CD4-positive, alpha-beta T cell treated with Interleukin-4 for 4 hours (primary cell): ENCODE data around the gene SLC6A18.
"Not testable (repeated sequence)": the region's sequence is repeated elsewhere in the genome, so short reads cannot be mapped to it uniquely, and the experiment has no call there.

Experiments
- DNase-seq: peaks from one replicate; pipeline ENCODE4 v3.0.0-alpha.2; 2020

SLC6A18 gene

GRCh38 chr5:1216918-1217295, 8.3 kb upstream of the SLC6A18 start:
- DNase-seq = no peak

GRCh38 chr5:1217596-1218206, 7.5 kb upstream of the SLC6A18 start:
- DNase-seq = no peak

GRCh38 chr5:1218351-1219080, 6.7 kb upstream of the SLC6A18 start:
- DNase-seq = no peak

GRCh38 chr5:1219098-1219767, 5.9 kb upstream of the SLC6A18 start:
- no peak for DNase-seq

- DNase-seq = no peak
Measured at GRCh38 chr5:1219768-1220100, 5.4 kb upstream of the SLC6A18 start.

- DNase-seq = no peak
Measured at GRCh38 chr5:1220351-1220750, 4.8 kb upstream of the SLC6A18 start.

GRCh38 chr5:1220831-1221230, 4.3 kb upstream of the SLC6A18 start:
- DNase-seq = no peak

GRCh38 chr5:1221721-1222120, 3.5 kb upstream of the SLC6A18 start:
- DNase-seq = no peak

- DNase-seq = no peak
Measured at GRCh38 chr5:1222147-1222546, 3.0 kb upstream of the SLC6A18 start.

GRCh38 chr5:1222621-1223277, 2.4 kb upstream of the SLC6A18 start:
- DNase-seq = no peak

- DNase-seq = no peak
Measured at GRCh38 chr5:1223278-1223670, 1.9 kb upstream of the SLC6A18 start.

GRCh38 chr5:1224631-1225030, 550 bp upstream of the SLC6A18 start:
- no peak for DNase-seq

- no peak for DNase-seq
Measured at GRCh38 chr5:1226231-1226630, 1.1 kb downstream of the SLC6A18 start.

- no peak for DNase-seq
Measured at GRCh38 chr5:1226839-1227581, 1.8 kb downstream of the SLC6A18 start.

- no peak for DNase-seq
Measured at GRCh38 chr5:1227667-1228066, 2.5 kb downstream of the SLC6A18 start.

GRCh38 chr5:1228120-1228519, 2.9 kb downstream of the SLC6A18 start:
- DNase-seq = no peak

GRCh38 chr5:1229023-1229422, 3.8 kb downstream of the SLC6A18 start:
- not testable (repeated sequence) for DNase-seq

- no peak for DNase-seq
Measured at GRCh38 chr5:1229822-1230221, 4.6 kb downstream of the SLC6A18 start.

- no peak for DNase-seq
Measured at GRCh38 chr5:1230551-1230950, 5.4 kb downstream of the SLC6A18 start.

GRCh38 chr5:1231354-1231905, 6.2 kb downstream of the SLC6A18 start:
- no peak for DNase-seq

GRCh38 chr5:1232780-1233179, 7.6 kb downstream of the SLC6A18 start:
- no peak for DNase-seq

GRCh38 chr5:1235379-1235778, 10.2 kb downstream of the SLC6A18 start:
- no peak for DNase-seq

- DNase-seq = no peak
Measured at GRCh38 chr5:1235838-1236237, 10.7 kb downstream of the SLC6A18 start.
